CD4-positive, alpha-beta T cell treated with Interleukin-1 beta for 1 hour (primary cell): ENCODE results near the gene CYP2A13.
"Not testable (repeated sequence)": the region's sequence is repeated elsewhere in the genome, so short reads cannot be mapped to it uniquely, and the experiment has no call there.

Experiments
- DNase-seq, 2 donors: peaks; one replicate each; pipeline ENCODE4 v3.0.0-alpha.2; 2020 to 2022

Gene CYP2A13

GRCh38 chr19:41088151-41088550 is at the start of gene CYP2A13:
Gene CYP2A13, plus strand, starts transcription at chr19:41088451. Its CDS starts 21 bp downstream, at chr19:41088472.
- no peak for DNase-seq

- DNase-seq, result no peak
These were observed 48.4 kb upstream of the CYP2A13 start for GRCh38 chr19:41039806-41040205.

- not testable (repeated sequence) for DNase-seq
These were observed 43.2 kb upstream of the CYP2A13 start for GRCh38 chr19:41045095-41045494.

GRCh38 chr19:41050426-41050825 is 37.8 kb upstream of the CYP2A13 start:
- DNase-seq, result no peak

GRCh38 chr19:41052162-41052561 is 36.1 kb upstream of the CYP2A13 start:
- DNase-seq, result not testable (repeated sequence)

- not testable (repeated sequence) for DNase-seq
These were observed 34.9 kb upstream of the CYP2A13 start for GRCh38 chr19:41053331-41053730.

- no peak for DNase-seq
These were observed 23.2 kb upstream of the CYP2A13 start for GRCh38 chr19:41064974-41065569.

- DNase-seq, result no peak
These were observed 12.0 kb upstream of the CYP2A13 start for GRCh38 chr19:41076286-41076685.

GRCh38 chr19:41083516-41083915 is 4.7 kb upstream of the CYP2A13 start:
- no peak for DNase-seq

- no peak for DNase-seq
These were observed 2.4 kb upstream of the CYP2A13 start for GRCh38 chr19:41085748-41086415.

GRCh38 chr19:41089959-41090358 is 1.7 kb downstream of the CYP2A13 start:
- no peak for DNase-seq

- DNase-seq, result no peak
These were observed 7.5 kb downstream of the CYP2A13 start for GRCh38 chr19:41095703-41096102.

GRCh38 chr19:41096353-41096752 is 8.1 kb downstream of the CYP2A13 start:
- no peak for DNase-seq

GRCh38 chr19:41097302-41097701 is 9.1 kb downstream of the CYP2A13 start:
- no peak for DNase-seq

GRCh38 chr19:41098762-41099161 is 10.5 kb downstream of the CYP2A13 start:
- DNase-seq, result no peak

- not testable (repeated sequence) for DNase-seq
These were observed 14.0 kb downstream of the CYP2A13 start for GRCh38 chr19:41102210-41102609.

GRCh38 chr19:41106177-41106576 is 17.9 kb downstream of the CYP2A13 start:
- no peak for DNase-seq

- no peak for DNase-seq
These were observed 23.0 kb downstream of the CYP2A13 start for GRCh38 chr19:41111296-41111695.

GRCh38 chr19:41111750-41112295 is 23.6 kb downstream of the CYP2A13 start:
- no peak for DNase-seq

GRCh38 chr19:41112728-41113290 is 24.6 kb downstream of the CYP2A13 start:
- no peak for DNase-seq

GRCh38 chr19:41114132-41114531 is 25.9 kb downstream of the CYP2A13 start, which contains the start of gene CYP2F1:
Gene CYP2F1, plus strand, starts transcription at chr19:41114432. Its CDS starts 1,757 bp downstream, at chr19:41116189.
- no peak for DNase-seq

GRCh38 chr19:41116261-41116660 is 28.0 kb downstream of the CYP2A13 start:
- no peak for DNase-seq

GRCh38 chr19:41120929-41121911 is 33.0 kb downstream of the CYP2A13 start:
- peak; percentile 87 to 90 for DNase-seq
